ENCODE results near the gene CYP46A1.

The CYP46A1 gene

DNA sequence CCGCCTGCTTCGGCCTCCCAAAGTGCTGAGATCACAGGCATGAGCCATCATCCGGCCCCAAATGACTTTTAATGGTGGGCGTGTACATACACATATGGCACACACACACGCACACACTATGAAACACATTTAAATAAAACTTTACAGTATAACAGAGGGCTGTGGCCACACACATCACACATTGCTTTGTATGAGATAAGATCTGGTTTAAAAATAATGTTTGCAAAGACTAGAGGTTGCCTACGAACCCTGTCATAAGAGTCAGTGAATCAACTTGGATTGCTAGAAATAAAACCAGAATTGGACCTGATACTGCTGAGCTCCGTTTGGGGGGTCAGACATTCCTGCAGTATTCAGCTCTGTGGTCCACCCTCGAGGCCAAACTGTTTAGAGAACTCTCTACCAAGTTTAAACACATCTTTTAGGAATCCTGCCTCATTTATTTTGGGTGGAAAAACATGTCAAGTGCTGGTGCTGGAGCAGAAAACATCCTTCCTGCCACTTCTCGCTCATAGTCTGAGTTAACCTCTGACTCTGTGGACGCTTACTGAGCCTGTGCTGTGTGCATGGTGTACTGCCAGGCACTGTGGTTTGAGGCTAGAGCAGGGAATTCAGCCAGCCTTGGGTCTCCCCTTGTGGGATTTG, 61.3 kb downstream of the CYP46A1 start:
- no peak for DNase-seq (ENCODE audit: low read depth)

DNA sequence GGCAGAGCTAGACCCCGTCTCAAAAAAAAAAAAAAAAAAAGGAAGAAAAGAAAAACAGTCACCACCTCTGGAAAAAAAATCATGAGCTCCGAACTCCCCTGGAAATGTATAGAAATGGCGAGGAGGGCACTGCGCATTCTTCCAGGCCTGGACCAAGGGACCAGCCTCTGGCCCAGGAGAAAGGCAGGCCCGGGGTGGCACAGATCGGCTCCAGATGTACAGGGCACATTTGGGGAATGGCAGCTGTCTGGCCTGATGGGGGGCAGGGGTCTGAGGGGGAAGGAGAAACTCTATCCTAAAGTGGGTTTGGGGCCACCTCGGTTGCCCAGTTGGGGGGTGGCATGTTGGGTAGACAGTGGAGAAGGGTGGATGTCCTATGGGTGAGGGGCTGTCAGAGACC, 63.1 kb downstream of the CYP46A1 start:
- DNase-seq (ENCODE audit: low read depth) = no peak

DNA sequence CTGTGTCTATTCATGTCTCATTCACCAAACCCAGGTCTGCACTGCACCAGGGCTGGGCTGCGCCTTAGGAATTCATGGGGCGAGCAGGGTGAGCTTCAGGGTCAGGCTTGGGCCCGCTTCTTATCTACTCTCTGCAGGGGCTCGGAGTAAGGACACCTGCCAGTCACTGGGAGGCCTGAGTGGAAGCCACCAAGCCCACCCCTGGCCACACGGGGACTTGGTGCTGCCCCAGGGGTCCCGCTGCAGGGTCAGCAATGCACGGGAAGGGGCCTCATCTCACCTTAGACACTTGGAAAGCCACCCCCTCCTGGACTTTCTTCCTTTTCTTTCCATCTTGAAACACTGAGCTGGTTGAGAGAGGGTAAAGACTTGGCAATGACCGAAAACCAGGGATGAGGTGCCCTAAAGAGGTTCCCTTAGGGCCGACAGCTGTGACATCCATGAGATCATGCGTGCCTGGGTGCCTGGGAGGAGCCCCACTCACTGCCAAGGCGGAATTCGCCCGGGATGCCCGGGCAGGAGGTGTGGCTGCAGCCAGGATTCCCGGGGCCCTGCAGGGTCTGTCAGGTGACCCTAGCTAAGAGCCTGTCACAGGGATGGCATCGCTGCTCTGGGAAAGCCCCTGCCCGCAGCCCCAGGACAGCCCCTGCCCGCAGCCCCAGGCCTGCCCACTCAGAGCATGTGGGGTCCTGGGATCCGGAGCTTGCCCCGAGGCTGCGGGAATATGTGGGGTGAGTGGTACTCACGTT, 63.7 kb downstream of the CYP46A1 start:
- no peak for DNase-seq (ENCODE audit: low read depth)

DNA sequence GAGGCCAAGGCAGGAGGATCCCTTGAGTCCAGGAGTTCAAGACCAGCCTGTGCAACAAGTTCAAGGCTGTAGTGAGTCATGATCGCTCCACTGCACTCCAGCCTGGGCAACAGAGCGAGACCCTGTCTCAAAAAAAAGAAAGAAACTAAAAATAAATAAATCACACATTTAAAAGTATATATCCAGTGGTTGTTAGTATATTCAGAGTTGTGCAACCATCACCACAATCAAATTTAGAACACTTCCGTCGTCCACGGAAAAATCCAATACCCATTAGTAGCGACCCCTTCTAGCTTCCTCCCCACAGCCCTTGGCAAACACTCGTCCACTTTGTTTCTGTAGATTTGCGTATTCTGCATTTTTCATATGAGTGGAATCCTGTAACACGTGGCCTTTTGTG, 64.4 kb downstream of the CYP46A1 start:
- DNase-seq (ENCODE audit: low read depth) = no peak

DNA sequence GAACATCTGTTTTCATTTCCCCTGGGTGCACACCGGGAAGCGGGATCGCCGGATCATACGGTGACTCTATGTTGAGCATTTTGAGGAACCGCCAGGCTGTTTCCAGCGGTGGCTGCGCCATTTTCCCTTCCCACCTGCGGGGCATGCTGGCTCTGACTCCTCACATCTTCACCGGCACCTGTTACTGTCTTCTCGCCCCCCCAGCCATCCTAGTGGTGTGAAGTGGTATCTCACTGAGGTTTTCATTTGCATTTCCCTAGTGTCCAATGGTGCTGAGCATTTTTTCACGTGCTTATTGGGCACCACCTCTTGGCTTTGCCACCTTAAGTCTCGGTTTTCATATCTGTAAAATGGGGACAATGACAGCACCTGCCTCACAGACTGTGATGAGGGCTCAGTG, 65.0 kb downstream of the CYP46A1 start:
- DNase-seq (ENCODE audit: low read depth) = no peak

DNA sequence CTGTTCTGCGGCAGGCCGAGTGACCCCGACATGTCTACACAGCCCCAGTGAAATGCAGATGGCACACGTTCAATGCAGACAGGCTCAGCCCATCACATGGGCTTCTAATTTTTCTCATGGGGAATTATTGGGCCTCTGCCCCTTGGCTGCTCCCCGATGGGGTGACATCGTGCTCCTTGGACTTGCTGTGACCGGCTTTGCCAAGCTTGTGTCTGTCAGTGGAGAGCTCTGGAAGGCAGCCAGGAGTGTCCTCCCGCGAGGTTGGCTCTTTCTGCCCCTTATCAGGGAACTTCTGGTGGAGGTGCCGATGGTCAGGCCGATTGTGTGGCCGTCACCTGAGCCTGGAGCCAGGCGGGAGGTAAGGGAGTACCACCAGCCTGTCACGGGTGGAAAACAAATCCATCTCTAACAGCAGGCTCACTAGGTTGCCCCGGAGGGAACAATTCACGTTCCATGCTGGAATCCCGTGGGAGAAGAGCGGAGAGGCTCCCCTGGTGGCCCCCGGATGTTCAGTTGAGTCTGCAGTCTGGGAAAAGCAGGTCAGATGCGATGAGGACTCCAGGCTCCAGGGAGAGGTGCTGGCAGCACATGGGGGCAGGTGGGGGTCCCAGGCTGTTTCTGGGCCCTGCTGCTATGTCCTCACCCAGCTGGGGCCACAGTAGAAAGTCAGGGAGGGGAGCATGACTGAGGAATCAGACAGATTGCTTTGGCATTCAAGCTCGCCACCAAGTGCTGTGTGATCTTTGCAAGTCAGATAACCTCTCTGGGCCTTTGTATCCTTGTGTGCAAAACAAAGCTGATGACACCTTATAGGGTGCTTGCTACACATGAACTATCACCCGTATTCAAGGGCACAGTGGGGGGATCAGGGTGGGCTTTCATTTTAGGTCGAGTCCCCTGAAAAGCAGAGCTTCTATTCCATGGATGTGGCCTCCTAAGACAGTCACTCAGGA, 65.9 kb downstream of the CYP46A1 start:
- no peak for DNase-seq (ENCODE audit: low read depth)

DNA sequence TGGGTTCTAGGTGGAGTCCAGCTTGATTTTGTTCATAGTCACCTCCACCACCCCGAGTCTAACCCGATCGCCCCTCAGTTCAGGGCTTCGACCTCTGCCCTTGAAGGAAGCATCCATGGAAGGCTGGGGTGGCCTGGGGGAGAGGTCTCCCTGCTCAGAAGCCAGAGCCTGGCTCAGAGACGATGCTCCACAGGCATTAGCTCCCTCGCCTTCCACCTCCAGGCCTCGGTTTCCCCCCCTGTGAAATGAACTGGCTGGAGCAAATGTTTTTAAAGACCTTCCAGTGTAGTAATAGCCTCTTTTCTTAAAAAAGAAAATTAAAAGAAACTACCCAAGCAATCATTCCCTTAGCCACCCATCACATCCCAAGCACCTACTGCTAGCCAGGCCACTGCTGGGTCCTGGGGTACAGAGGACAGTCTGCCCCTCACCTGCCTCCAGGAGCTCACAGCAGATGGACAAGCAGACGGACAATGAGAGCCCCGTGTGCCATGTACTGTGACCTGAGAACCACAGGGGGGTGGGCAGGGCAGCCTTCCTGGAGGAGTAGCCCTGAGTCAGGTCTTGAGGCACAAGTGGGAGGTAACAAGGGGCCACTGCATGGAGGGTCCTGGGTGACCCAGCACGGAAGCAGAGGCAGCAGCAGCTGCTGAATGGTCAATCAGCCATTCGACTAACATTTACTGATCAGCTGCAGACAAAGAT, 66.8 kb downstream of the CYP46A1 start:
- DNase-seq (ENCODE audit: low read depth) = no peak

DNA sequence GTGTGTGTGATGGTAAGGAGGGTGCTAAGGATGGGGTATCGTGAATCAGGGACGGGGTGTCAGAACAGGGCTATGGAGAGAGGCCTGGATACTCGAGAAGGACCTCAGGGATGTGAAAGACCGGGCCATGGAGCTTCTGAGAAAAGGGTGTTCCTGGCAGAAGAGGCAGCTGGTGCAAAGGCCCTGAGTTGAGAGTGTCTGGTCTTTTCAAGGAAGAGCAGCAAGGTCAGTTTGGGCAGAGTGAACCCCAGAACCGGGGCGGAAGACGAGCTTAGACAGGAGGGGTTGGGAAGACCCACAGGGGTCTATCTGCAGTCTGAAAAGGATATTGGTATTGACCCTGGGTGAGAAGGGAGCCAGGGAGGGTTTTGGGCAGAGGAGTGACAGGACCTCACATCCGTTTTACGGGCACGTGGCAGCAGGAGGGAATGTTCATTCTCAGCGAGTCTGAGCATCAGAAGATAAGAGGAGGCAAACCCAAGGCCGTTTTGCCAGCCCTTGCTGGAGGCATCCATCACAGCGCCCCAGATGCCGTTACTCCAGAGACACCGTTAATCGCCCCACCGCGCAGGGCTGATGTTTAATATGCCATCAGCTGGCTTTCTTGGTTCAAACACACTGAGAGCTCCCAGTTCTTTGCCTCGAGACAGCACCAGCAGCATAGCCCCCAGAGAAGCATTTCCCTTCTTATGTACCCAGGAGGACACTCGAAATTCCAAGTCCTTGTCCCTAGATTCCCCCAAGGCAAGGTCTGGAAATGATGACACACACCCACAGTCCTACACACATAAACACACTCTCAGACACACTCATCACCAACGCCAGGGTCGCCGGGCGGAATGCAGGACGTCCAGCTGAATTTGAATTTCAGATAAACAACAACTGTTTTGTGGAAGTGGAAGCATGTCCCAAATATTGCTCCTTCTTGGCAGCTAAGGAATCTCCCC, 67.7 kb downstream of the CYP46A1 start:
- DNase-seq (ENCODE audit: low read depth) = no peak

DNA sequence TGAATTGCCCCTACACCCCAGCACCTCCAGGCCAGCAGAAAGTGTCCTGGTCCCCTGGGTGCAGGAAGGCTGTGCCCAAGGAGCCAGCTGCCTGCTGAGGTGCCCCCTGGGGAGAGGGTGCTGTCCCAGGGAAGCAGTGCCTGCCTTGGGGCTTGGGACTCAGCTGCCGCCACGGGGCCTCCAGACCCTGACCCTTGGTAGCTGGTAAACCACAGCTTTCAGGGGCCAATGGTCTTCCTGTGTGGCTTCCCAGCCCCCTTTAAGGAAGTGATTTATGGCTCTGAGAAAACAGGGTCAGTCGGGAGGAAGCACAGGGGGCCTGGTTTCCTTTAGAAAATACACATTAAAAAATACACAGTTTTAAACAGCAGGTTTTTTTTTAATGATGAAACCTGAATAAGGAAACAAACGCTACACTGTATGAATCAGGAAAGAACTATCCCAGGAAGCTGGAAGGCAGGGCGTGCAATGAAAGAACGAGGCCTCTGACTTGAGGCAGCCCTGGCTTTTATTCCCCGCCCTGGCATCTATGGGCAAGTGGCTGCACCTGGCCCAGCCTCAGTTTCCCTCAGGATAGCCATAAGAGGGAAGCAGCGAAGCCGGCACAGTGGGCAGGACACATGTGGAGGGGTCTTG, 68.5 kb downstream of the CYP46A1 start:
- DNase-seq (ENCODE audit: low read depth) = no peak

DNA sequence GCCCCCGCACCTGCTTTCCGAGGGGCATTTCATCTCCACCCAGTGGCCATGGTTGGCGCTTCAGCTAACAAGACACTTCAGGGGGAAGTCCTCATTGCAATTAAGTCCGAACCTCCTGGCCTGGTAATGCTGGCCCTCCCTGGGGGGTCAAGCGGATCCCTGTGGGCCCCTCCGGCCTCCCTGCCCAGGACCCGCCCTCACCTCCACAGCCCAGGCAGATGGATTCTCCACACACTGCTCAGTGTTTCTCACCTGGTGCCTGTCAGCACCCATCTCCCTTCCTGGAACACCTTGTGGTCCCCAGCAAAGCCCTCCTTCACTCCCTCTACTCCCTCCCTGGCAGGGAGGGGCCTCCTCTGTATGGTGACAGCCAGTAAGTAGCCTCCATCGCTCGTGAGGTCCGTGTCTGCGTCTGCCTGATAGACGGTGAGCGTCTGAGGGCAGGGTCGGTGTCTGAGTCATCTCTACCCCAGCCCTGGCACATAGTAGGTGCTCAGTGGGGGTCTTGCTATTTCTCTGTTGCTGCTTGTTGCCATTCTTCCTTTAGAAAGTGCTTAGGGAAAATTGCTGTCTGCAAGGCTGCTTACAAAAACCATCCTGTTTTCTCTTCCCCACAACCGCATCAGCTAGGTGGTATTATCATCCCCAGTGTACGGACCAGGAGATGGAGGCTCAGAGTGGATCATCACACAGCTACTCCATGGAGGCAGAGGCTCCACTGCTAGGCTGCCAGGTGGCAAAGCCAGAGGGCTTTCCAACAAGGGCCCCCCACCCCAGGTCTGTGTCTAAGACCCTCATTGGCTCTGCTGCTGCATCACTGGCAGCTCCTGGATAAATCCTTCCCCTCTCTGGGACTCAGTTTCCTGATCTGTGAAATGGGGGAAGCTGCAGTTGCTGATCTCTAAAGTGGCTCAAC, 69.4 kb downstream of the CYP46A1 start:
- DNase-seq (ENCODE audit: low read depth) = no peak

DNA sequence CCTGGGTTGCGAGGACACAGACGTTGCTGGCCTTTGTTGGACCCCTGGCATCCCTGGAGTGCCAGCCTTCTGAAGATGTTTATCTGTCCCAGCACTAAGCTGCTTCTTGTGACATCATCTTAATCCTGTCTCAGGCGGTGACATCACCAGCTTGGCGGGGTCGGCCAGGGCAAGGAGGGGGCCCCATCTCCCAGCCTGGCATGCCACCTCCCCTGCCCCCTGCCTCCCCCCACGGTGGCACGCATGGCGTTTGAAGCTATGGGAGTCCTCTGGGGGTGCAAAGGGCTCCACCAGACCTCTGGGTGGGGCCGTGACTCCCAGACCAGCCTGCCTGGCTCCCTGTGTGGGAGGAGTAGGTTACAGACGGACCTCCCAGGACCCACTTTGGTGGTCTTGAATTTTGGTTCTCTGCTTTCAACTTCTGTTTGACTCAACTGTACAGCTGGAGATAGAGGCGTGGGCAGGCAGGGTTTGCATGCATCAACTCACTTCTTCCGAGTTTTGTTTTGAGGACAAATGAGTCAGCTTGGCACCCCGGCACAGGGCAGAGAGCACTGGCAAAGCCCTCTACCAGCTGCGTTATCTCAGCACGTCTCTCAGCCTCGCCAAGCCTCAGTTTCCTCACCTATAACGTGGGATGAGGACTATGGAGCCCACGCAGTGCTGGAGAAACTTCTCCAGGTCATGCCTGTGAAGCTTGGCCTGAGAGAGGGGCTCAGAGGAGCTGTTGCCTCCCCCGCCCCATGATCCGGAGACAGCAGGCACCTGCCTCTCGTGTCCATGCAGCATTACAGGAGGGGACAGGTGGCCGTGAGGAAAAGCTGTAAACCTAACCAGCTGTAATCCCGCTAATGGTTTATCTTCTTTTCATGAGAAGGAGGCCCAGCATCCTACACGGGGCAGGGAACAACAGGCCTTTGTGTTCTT, 70.3 kb downstream of the CYP46A1 start:
- no peak for DNase-seq (ENCODE audit: low read depth)

DNA sequence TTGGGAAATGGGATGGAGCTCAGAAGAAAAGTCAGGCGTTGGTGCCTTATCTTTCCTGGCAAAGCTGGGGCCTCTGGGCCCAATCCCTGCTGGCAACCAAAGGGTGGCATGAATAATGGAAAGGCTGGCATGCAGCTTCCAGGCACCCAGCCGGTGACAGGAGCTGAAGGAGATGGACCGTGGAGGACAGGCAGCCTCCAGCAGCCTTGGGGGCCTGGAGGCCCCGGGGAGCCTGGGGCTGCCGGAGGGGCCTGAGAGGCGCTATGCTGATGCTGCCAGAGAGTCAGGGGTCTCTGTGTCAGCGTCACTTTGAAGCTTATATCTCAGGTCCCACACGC, 70.9 kb downstream of the CYP46A1 start:
- no peak for DNase-seq (ENCODE audit: low read depth)

DNA sequence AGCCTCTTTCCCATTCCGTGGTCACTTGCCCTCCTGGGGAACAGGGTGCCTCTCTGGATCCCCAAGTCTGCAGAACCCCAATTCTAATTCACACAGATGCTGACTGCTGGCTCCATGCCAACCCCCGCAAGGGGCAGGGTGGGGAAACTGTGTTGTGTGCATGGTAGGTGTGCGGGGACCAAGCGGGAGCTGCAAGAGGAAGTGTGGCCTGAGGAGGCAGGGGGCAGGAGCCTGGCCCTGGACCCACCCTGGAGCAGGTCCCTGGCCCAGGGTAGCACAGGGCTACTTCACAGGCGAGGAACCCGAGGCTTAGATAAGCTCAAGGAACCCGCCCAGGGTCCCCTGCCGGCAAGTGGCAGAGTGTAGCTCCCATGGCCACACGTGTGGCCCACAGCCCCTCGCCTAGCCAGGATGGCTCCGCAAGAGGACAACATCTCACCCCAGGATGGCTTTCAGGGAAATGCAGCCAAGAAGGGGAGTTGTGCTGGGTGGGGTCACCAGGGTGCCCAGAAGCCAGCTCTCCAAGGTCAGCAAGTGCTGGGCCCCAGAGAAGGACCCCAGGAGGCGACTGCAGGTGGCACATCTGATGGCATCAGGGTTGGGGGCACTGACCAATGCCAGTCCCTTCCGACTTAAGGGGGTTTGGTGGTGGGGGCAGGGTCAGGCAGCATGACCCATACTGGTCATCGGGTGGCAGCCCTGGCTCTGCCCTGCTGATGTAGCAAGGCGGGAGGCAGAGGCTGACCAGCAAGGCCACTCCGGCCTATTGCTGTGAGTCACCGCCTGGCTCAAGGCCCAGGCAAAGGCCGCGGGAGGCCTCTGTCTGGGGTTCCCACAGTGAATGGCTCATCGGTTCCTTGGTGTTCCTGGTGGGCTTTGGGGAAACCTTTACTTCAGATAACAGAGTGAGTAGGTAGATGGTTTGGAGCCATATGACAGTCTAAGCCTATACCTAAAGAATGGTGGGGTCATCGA, 71.8 kb downstream of the CYP46A1 start:
- DNase-seq (ENCODE audit: low read depth) = no peak

DNA sequence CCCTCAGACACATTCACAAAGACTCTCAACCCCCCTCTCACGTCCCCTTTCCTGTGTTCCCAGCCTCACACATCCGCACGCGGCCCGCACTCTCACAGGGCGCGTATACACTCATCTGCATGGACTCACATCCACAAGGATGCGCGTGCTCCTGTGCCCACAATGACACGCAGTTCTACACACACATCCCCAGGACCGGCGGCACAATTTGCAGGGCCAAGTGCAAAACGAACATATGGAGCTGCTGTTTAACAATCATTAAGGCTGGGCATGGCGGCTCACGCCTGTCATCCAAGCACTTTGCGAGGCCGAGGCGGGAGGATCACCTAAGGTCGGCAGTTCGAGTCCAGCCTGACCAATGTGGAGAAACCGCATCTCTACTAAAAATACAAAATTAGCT, 72.7 kb downstream of the CYP46A1 start:
- DNase-seq (ENCODE audit: low read depth) = no peak

DNA sequence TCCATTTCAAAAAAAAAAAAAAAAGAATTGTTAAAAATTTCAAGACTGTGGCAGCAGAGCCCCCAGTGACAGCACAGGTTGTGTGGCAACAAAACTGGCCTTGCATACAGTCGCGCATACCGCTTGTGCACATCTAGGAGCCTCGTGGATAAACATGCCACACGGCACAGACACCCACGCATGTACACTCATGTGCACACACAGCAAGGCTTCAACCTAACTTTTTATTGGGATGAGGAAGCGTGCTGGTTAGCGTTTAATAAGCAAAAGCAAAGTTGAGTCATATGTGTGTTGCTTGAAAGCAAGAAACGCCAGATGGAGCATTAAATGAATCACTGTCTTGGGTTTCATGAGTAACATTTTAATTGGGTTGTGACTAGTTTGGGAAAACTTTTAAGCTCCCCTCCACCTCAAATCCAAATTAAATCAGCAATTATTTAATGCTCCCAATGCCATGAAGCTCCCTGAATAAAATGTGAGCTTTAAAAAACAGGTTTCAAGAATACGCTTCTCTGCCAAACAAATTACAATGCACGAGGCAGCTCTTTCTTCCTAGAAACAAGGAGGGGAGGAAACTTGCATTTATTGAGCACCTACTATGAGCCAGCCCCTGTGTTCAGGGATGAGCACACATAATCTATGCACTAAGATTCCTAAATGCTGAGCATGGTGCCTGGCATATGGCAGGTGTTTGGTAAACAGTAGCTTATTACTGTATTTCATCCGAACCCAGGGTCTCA, 73.4 kb downstream of the CYP46A1 start:
- no peak for DNase-seq (ENCODE audit: low read depth)

DNA sequence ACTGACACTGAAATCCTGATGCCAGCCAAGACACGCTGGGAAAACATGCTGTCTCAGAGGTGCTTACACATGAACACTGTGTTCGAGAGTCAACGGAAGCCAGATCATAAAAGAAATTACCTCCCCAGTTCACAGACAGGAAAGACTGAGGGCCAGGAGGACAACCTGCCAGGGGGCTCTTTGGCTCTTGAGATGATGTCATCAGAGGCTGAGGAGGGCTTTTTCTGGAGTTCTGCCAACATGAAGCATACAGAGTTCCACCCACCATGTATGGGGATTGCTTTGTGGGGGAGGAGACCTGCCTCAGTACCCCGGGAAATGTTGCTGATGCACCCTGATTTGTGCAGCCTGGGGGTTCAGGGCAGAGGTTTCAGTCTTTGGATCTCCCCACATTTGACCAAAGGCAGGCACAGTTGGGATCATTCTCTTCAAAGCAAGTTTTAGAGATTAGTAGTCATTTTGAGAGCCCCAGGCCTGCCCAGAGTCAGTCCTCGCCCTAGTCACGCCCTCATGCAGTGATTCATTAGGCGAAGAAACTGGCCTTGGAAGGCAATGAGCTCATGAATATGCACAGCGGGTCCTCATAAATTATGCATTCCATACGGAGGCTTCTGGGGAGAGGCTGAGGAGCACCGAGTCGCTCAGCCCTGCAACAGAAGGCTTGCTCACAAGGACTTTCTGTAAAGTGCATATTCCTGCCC, 74.2 kb downstream of the CYP46A1 start:
- no peak for DNase-seq (ENCODE audit: low read depth)
